IPS DF 6.9 (cell line): ENCODE measurements around the gene ELP4.

Experiments used
- DNase-seq: peaks from one replicate; pipeline ENCODE4 v3.0.0-alpha.2; 2013; ENCODE audit warnings: low read depth, low spot score
- H3K27ac ChIP-seq: one replicate; pipeline ENCODE4 v1.5.1; 2013; ENCODE audit warnings: low read length, control low read depth
- H3K27me3 ChIP-seq: 2 replicates; pipeline ENCODE4 v1.6.1; 2013; ENCODE audit warnings: mild to moderate bottlenecking, low read length; ENCODE audit not compliant: control insufficient read depth, insufficient read depth
- H3K36me3 ChIP-seq: 2 replicates; pipeline ENCODE4 v1.6.1; 2013; ENCODE audit warnings: low read length; ENCODE audit not compliant: control insufficient read depth, insufficient read depth
- H3K4me1 ChIP-seq: 2 replicates; pipeline ENCODE4 v1.6.1; 2013; ENCODE audit warnings: low read length; ENCODE audit not compliant: control insufficient read depth, insufficient read depth
- H3K4me3 ChIP-seq: 2 replicates; pipeline ENCODE4 v1.5.1; 2013; ENCODE audit warnings: mild to moderate bottlenecking, low read length
- H3K9me3 ChIP-seq: 2 replicates; pipeline ENCODE4 v1.6.1; 2013; ENCODE audit warnings: low read length, inconsistent platforms; ENCODE audit not compliant: control insufficient read depth, insufficient read depth
- WGBS: extraction: QIAGEN DNeasy Blood & Tissue Kit; methylation state at CpG from one replicate; pipeline ENCODE4 v1.1.7; 2013; ENCODE audit warnings: mixed read lengths, missing lambda C conversion rate; ENCODE audit not compliant: insufficient read length, insufficient coverage; 5-methylcytosine and 5-hydroxymethylcytosine counted together

ELP4 gene

GRCh38 chr11:31808721-31809540, 299.4 kb downstream of the ELP4 start:
- Histone ChIP-seq H3K9me3 (no peaks in the 10 kb centered on the region), H3K27ac (no peak overlapping the region), H3K4me3 (no peak overlapping the region), H3K36me3 (no peaks in the 10 kb centered on the region), H3K27me3 (peaks cover 87% of the 10 kb centered on the region), H3K4me1 (peaks cover 7% of the 10 kb centered on the region)
- DNase-seq, result no peak
- WGBS, result no CpG with 5 or more reads among the region's 21 CpGs

GRCh38 chr11:31809541-31809856, 299.9 kb downstream of the ELP4 start:
- DNase-seq, result no peak
- H3K36me3 ChIP-seq, result no peaks in the 10 kb centered on the region
- peaks cover 87% of the 10 kb centered on the region for H3K27me3 ChIP-seq
- H3K4me3 ChIP-seq, result no peak overlapping the region; the same call in 1 of the 2 replicates
- peaks cover 7% of the 10 kb centered on the region for H3K4me1 ChIP-seq
- H3K9me3 ChIP-seq, result no peaks in the 10 kb centered on the region
- no CpG with 5 or more reads among the region's 6 CpGs for WGBS
- H3K27ac ChIP-seq, result no peak overlapping the region

GRCh38 chr11:31809857-31810778, 300.6 kb downstream of the ELP4 start:
- H3K4me3 ChIP-seq, result peak overlapping the region; percentile 4; the same call in 1 of the 2 replicates
- no peak for DNase-seq
- H3K9me3 ChIP-seq, result no peaks in the 10 kb centered on the region
- H3K4me1 ChIP-seq, result peaks cover 4% of the 10 kb centered on the region
- H3K36me3 ChIP-seq, result no peaks in the 10 kb centered on the region
- no CpG with 5 or more reads among the region's 91 CpGs for WGBS
- H3K27me3 ChIP-seq, result peaks cover 87% of the 10 kb centered on the region
- H3K27ac ChIP-seq, result no peak overlapping the region

- Histone ChIP-seq H3K27me3 (peaks cover 88% of the 10 kb centered on the region), H3K4me1 (peaks cover 4% of the 10 kb centered on the region), H3K36me3 (no peaks in the 10 kb centered on the region), H3K27ac (no peak within 1 kb of the TSS), H3K9me3 (no peaks in the 10 kb centered on the region), H3K4me3 (peak within 1 kb of the TSS; percentile 36; the same call in 1 of the 2 replicates)
- DNase-seq, result no peak
- no CpG with 5 or more reads among the region's 49 CpGs for WGBS
These were observed 301.4 kb downstream of the ELP4 start, which contains the start of gene PAX6 for GRCh38 chr11:31810779-31811647. TSS of gene PAX6 (minus strand) at chr11:31811322. CDS start at chr11:31806411, 4,911 bp downstream.

GRCh38 chr11:31812383-31813381, 303.1 kb downstream of the ELP4 start:
- Histone ChIP-seq H3K27me3 (peaks cover 89% of the 10 kb centered on the region), H3K4me1 (peaks cover 6% of the 10 kb centered on the region), H3K4me3 (no peak overlapping the region; the same call in 1 of the 2 replicates), H3K9me3 (no peaks in the 10 kb centered on the region), H3K27ac (no peak overlapping the region), H3K36me3 (no peaks in the 10 kb centered on the region)
- no CpG with 5 or more reads among the region's 63 CpGs for WGBS
- no peak for DNase-seq

- H3K4me3 ChIP-seq, result peak overlapping the region; percentile 23; the same call in 1 of the 2 replicates
- no peak overlapping the region for H3K27ac ChIP-seq
- no peaks in the 10 kb centered on the region for H3K9me3 ChIP-seq
- peaks cover 88% of the 10 kb centered on the region for H3K27me3 ChIP-seq
- DNase-seq, result no peak
- WGBS, result no CpG with 5 or more reads among the region's 35 CpGs
- no peaks in the 10 kb centered on the region for H3K36me3 ChIP-seq
- H3K4me1 ChIP-seq, result peaks cover 6% of the 10 kb centered on the region
These were observed 304.0 kb downstream of the ELP4 start for GRCh38 chr11:31813391-31814175.

- peak overlapping the region; percentile 12; the same call in 1 of the 2 replicates for H3K4me3 ChIP-seq
- DNase-seq, result no peak
- peaks cover 8% of the 10 kb centered on the region for H3K4me1 ChIP-seq
- no peaks in the 10 kb centered on the region for H3K36me3 ChIP-seq
- no CpG with 5 or more reads among the region's 38 CpGs for WGBS
- H3K27ac ChIP-seq, result no peak overlapping the region
- no peaks in the 10 kb centered on the region for H3K9me3 ChIP-seq
- peaks cover 88% of the 10 kb centered on the region for H3K27me3 ChIP-seq
These were observed 304.8 kb downstream of the ELP4 start for GRCh38 chr11:31814176-31814868.

GRCh38 chr11:31815711-31816467, 306.3 kb downstream of the ELP4 start:
- peaks cover 10% of the 10 kb centered on the region for H3K4me1 ChIP-seq
- no peaks in the 10 kb centered on the region for H3K36me3 ChIP-seq
- H3K9me3 ChIP-seq, result no peaks in the 10 kb centered on the region
- no peak overlapping the region for H3K4me3 ChIP-seq
- DNase-seq, result no peak
- peaks cover 87% of the 10 kb centered on the region for H3K27me3 ChIP-seq
- H3K27ac ChIP-seq, result no peak overlapping the region
- no CpG with 5 or more reads among the region's 57 CpGs for WGBS
